ENCODE data around the gene RNF212B.
"Not testable (repeated sequence)": the region's sequence is repeated elsewhere in the genome, so short reads cannot be mapped to it uniquely, and the experiment has no call there.

RNF212B gene

GRCh38 chr14:23243066-23243465, 5.3 kb downstream of the RNF212B start:
- no peak for DNase-seq (ENCODE audit: low read depth)

GRCh38 chr14:23245282-23245681, 7.5 kb downstream of the RNF212B start:
- no peak for DNase-seq (ENCODE audit: low read depth)

GRCh38 chr14:23248601-23249000, 10.9 kb downstream of the RNF212B start:
- DNase-seq (ENCODE audit: low read depth): no peak

- no peak for DNase-seq (ENCODE audit: low read depth)
Measured at GRCh38 chr14:23249824-23250223, 12.1 kb downstream of the RNF212B start.

GRCh38 chr14:23252006-23252405, 14.3 kb downstream of the RNF212B start:
- DNase-seq (ENCODE audit: low read depth): no peak

GRCh38 chr14:23252420-23253333, 14.9 kb downstream of the RNF212B start:
- DNase-seq (ENCODE audit: low read depth): no peak

GRCh38 chr14:23258256-23258655, 20.5 kb downstream of the RNF212B start:
- no peak for DNase-seq (ENCODE audit: low read depth)

GRCh38 chr14:23259426-23259825, 21.7 kb downstream of the RNF212B start:
- no peak for DNase-seq (ENCODE audit: low read depth)

GRCh38 chr14:23260849-23261248, 23.1 kb downstream of the RNF212B start:
- DNase-seq (ENCODE audit: low read depth): not testable (repeated sequence)

- DNase-seq (ENCODE audit: low read depth): no peak
Measured at GRCh38 chr14:23269193-23269592, 31.5 kb downstream of the RNF212B start.

GRCh38 chr14:23275412-23275811, 37.7 kb downstream of the RNF212B start:
- DNase-seq (ENCODE audit: low read depth): no peak

- no peak for DNase-seq (ENCODE audit: low read depth)
Measured at GRCh38 chr14:23277189-23277588, 39.5 kb downstream of the RNF212B start.

GRCh38 chr14:23277928-23278327, 40.2 kb downstream of the RNF212B start:
- not testable (repeated sequence) for DNase-seq (ENCODE audit: low read depth)

- DNase-seq (ENCODE audit: low read depth): no peak
Measured at GRCh38 chr14:23281247-23281646, 43.5 kb downstream of the RNF212B start.

GRCh38 chr14:23284654-23285529, 47.2 kb downstream of the RNF212B start:
- DNase-seq (ENCODE audit: low read depth): peak; percentile 7

- DNase-seq (ENCODE audit: low read depth): no peak
Measured at GRCh38 chr14:23285530-23286019, 47.8 kb downstream of the RNF212B start.

- DNase-seq (ENCODE audit: low read depth): peak; percentile 97
Measured at GRCh38 chr14:23286020-23286901, 48.5 kb downstream of the RNF212B start, which contains the start of gene HOMEZ. HOMEZ (minus strand) TSS chr14:23286132; CDS start chr14:23285952, 180 bp downstream.

- DNase-seq (ENCODE audit: low read depth): no peak
Measured at GRCh38 chr14:23286902-23287479, 49.3 kb downstream of the RNF212B start.

- peak; percentile 38 for DNase-seq (ENCODE audit: low read depth)
Measured at GRCh38 chr14:23294734-23295561, 57.2 kb downstream of the RNF212B start.
